Esophagus muscularis mucosa (tissue), 3 donors: ENCODE measurements around the gene REC8.

Source experiments
- CTCF ChIP-seq, 3 experiments: fragments of 200-600 bp in 2 of 3; fragments of 450-650 bp in 1 of 3; sonication (generic) in 2 of 3; IDR thresholded peaks; one replicate each; pipeline ENCODE4 v1.5.1; 2017 to 2019; ENCODE audit warnings: antibody characterized with exemption in 3 of 3, mild to moderate bottlenecking in 2 of 3, moderate library complexity in 1 of 3
- POLR2AphosphoS5 ChIP-seq, 2 donors: sonication (generic); formaldehyde crosslinking; IDR thresholded peaks; one replicate each; pipeline ENCODE4 v1.6.1; 2017; ENCODE audit warnings: antibody characterized with exemption in 2 of 2

GRCh38 chr14:24138396-24139271 lies 33.2 kb upstream of the REC8 start:
- TF ChIP-seq CTCF (IDR thresholded peaks at IDR 0.05) (no peak), POLR2AphosphoS5 (IDR thresholded peaks at IDR 0.05) (no peak)
